Measurements from ENCODE around the gene CADM2.

- TF ChIP-seq CTCF (conservative IDR thresholded peaks at IDR 0.05; ENCODE audit: low read depth, low read length) (peak; percentile 66), EZH2 (IDR thresholded peaks at IDR 0.05; ENCODE audit: borderline replicate concordance, low read depth, low read length, poor library complexity, severe bottlenecking) (no peak)
These were observed 402.1 kb downstream of the CADM2 start for GRCh38 chr3:85360742-85361387.

Measured in A673 (cell line).